ENCODE measurements around the gene DBP.

The DBP gene

GRCh38 chr19:48644839-48645619 is 7.8 kb upstream of the DBP start (continued):
- peak; percentile 29; the same call in 1 of the 2 replicates for TF ChIP-seq SP7 (tag by site-specific recombination; IDR thresholded peaks at IDR 0.05)
- TF ChIP-seq, protein P1, sequence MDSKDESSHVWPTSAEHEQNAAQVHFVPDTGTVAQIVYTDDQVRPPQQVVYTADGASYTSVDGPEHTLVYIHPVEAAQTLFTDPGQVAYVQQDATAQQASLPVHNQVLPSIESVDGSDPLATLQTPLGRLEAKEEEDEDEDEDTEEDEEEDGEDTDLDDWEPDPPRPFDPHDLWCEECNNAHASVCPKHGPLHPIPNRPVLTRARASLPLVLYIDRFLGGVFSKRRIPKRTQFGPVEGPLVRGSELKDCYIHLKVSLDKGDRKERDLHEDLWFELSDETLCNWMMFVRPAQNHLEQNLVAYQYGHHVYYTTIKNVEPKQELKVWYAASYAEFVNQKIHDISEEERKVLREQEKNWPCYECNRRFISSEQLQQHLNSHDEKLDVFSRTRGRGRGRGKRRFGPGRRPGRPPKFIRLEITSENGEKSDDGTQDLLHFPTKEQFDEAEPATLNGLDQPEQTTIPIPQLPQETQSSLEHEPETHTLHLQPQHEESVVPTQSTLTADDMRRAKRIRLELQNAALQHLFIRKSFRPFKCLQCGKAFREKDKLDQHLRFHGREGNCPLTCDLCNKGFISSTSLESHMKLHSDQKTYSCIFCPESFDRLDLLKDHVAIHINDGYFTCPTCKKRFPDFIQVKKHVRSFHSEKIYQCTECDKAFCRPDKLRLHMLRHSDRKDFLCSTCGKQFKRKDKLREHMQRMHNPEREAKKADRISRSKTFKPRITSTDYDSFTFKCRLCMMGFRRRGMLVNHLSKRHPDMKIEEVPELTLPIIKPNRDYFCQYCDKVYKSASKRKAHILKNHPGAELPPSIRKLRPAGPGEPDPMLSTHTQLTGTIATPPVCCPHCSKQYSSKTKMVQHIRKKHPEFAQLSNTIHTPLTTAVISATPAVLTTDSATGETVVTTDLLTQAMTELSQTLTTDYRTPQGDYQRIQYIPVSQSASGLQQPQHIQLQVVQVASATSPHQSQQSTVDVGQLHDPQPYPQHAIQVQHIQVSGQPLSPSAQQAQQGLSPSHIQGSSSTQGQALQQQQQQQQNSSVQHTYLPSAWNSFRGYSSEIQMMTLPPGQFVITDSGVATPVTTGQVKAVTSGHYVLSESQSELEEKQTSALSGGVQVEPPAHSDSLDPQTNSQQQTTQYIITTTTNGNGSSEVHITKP (tag by site-specific recombination; IDR thresholded peaks at IDR 0.05), result peak; percentile 45; the same call in 1 of the 2 replicates
- TF ChIP-seq ZNF140 (tag by site-specific recombination; IDR thresholded peaks at IDR 0.05), result no peak
- 0 out of 2 replicates have a peak, but pooled peaks have one; percentile 35 for TF ChIP-seq HOXC10 (CRISPR knock-in tag; IDR thresholded peaks at IDR 0.05)
- 0 out of 2 replicates have a peak, but pooled peaks have one; percentile 59 for TF ChIP-seq ZXDB (tag by site-specific recombination; IDR thresholded peaks at IDR 0.05)
- no peak for TF ChIP-seq ZNF785 (tag by site-specific recombination; IDR thresholded peaks at IDR 0.05)
- TF ChIP-seq ZNF560 (tag by site-specific recombination; IDR thresholded peaks at IDR 0.05; ENCODE audit: borderline replicate concordance), result no peak
- no peak for TF ChIP-seq ZNF692 (tag by site-specific recombination; IDR thresholded peaks at IDR 0.05)
- TF ChIP-seq ZNF302 (tag by site-specific recombination; IDR thresholded peaks at IDR 0.05; ENCODE audit: low read depth), result no peak
- no peak for TF ChIP-seq ZBTB48 (tag by site-specific recombination; IDR thresholded peaks at IDR 0.05)
- no peak for TF ChIP-seq ZNF174 (tag by site-specific recombination; IDR thresholded peaks at IDR 0.05)
- no peak for TF ChIP-seq MYNN (tag by site-specific recombination; IDR thresholded peaks at IDR 0.05; ENCODE audit: borderline replicate concordance)
- no peak for TF ChIP-seq PRDM4 (tag by site-specific recombination; IDR thresholded peaks at IDR 0.05)
- TF ChIP-seq ZBTB17 (tag by site-specific recombination; IDR thresholded peaks at IDR 0.05), result peak; percentile 92
- TF ChIP-seq ZNF423 (tag by site-specific recombination; IDR thresholded peaks at IDR 0.05), result 0 out of 2 replicates have a peak, but pooled peaks have one; percentile 8
- TF ChIP-seq PRDM1 (tag by site-specific recombination; IDR thresholded peaks at IDR 0.05), result peak; percentile 94
- TF ChIP-seq SP3 (tag by site-specific recombination; IDR thresholded peaks at IDR 0.05), result peak; percentile 74
- no peak for TF ChIP-seq ZNF132 (tag by site-specific recombination; IDR thresholded peaks at IDR 0.05; ENCODE audit: borderline replicate concordance)
- TF ChIP-seq ZNF624 (tag by site-specific recombination; IDR thresholded peaks at IDR 0.05), result no peak
- TF ChIP-seq ZNF544 (tag by site-specific recombination; IDR thresholded peaks at IDR 0.05), result no peak
- TF ChIP-seq ZFP37 (tag by site-specific recombination; IDR thresholded peaks at IDR 0.05), result no peak
- no peak for TF ChIP-seq TCF7L2 (IDR thresholded peaks at IDR 0.05; ENCODE audit: borderline replicate concordance, low read depth, low read length)
- no peak for TF ChIP-seq ZNF146 (tag by site-specific recombination; IDR thresholded peaks at IDR 0.05)
- no peak for TF ChIP-seq ZNF248 (tag by site-specific recombination; IDR thresholded peaks at IDR 0.05)
- TF ChIP-seq, protein P2, sequence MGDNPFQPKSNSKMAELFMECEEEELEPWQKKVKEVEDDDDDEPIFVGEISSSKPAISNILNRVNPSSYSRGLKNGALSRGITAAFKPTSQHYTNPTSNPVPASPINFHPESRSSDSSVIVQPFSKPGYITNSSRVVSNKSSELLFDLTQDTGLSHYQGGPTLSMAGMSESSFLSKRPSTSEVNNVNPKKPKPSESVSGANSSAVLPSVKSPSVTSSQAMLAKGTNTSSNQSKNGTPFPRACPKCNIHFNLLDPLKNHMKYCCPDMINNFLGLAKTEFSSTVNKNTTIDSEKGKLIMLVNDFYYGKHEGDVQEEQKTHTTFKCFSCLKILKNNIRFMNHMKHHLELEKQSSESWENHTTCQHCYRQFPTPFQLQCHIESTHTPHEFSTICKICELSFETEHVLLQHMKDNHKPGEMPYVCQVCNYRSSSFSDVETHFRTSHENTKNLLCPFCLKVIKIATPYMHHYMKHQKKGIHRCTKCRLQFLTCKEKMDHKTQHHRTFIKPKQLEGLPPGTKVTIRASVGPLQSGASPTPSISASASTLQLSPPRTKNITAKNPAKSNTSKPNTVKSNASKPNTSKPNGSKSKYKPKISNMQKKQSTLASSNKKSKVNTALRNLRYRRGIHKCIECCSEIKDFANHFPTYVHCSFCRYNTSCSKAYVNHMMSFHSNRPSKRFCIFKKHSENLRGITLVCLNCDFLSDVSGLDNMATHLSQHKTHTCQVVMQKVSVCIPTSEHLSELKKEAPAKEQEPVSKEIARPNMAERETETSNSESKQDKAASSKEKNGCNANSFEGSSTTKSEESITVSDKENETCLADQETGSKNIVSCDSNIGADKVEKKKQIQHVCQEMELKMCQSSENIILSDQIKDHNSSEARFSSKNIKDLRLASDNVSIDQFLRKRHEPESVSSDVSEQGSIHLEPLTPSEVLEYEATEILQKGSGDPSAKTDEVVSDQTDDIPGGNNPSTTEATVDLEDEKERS (tag by site-specific recombination; IDR thresholded peaks at IDR 0.05), result no peak
- TF ChIP-seq ZNF777 (tag by site-specific recombination; IDR thresholded peaks at IDR 0.05; ENCODE audit: borderline replicate concordance), result no peak
- peak; percentile 97 for TF ChIP-seq ZFHX2 (tag by site-specific recombination; conservative IDR thresholded peaks at IDR 0.05)
- peak; percentile 99 for TF ChIP-seq ZNF580 (tag by site-specific recombination; IDR thresholded peaks at IDR 0.05)
- TF ChIP-seq ZNF510 (tag by site-specific recombination; IDR thresholded peaks at IDR 0.05; ENCODE audit: insufficient replicate concordance), result no peak
- TF ChIP-seq ZNF416 (tag by site-specific recombination; IDR thresholded peaks at IDR 0.05), result no peak
